D721Med (cell line): ENCODE data around the gene ZNF429.
"Not testable (repeated sequence)": the region's sequence is repeated elsewhere in the genome, so short reads cannot be mapped to it uniquely, and the experiment has no call there.

ENCODE experiments used
- DNase-seq: peaks from one replicate; pipeline ENCODE4 v3.0.0; 2011; ENCODE audit warnings: low spot score; ENCODE audit not compliant: insufficient read length
- FAIRE-seq: peaks from 2 replicates; lab custom pipeline; 2011; peaks lifted over from hg19 to GRCh38; lab: Jason Lieb, UNC
- TF ChIP-seq, protein P1 (sequence below): IDR thresholded peaks from 2 replicates; pipeline ENCODE4 v1.5.1; 2012; ENCODE audit warnings: mild to moderate bottlenecking, control low read depth; ENCODE audit not compliant: insufficient read depth; ENCODE audit errors: missing control alignments

The ZNF429 gene

DNA sequence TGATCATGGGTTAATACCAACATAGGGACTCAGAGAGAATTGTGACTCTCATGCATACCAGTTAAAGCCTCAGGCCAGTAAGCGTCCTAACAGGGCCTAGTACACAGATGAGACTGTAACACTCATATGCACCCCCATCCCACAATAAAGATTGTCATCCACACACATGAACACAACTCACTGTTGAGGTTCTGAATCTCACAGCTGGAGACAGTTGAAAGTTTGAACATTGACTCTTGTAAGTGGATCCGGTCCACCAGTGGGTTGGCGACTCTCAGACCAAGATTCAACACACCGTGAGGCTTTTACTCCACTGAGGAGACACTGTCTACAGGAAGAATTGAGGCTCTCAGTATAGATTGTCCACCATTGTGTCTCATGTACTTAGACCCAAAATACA lies 88.1 kb downstream of the ZNF429 start:
- TF ChIP-seq, protein P1, sequence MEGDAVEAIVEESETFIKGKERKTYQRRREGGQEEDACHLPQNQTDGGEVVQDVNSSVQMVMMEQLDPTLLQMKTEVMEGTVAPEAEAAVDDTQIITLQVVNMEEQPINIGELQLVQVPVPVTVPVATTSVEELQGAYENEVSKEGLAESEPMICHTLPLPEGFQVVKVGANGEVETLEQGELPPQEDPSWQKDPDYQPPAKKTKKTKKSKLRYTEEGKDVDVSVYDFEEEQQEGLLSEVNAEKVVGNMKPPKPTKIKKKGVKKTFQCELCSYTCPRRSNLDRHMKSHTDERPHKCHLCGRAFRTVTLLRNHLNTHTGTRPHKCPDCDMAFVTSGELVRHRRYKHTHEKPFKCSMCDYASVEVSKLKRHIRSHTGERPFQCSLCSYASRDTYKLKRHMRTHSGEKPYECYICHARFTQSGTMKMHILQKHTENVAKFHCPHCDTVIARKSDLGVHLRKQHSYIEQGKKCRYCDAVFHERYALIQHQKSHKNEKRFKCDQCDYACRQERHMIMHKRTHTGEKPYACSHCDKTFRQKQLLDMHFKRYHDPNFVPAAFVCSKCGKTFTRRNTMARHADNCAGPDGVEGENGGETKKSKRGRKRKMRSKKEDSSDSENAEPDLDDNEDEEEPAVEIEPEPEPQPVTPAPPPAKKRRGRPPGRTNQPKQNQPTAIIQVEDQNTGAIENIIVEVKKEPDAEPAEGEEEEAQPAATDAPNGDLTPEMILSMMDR = no peak
- FAIRE-seq = no peak
- DNase-seq = no peak

DNA sequence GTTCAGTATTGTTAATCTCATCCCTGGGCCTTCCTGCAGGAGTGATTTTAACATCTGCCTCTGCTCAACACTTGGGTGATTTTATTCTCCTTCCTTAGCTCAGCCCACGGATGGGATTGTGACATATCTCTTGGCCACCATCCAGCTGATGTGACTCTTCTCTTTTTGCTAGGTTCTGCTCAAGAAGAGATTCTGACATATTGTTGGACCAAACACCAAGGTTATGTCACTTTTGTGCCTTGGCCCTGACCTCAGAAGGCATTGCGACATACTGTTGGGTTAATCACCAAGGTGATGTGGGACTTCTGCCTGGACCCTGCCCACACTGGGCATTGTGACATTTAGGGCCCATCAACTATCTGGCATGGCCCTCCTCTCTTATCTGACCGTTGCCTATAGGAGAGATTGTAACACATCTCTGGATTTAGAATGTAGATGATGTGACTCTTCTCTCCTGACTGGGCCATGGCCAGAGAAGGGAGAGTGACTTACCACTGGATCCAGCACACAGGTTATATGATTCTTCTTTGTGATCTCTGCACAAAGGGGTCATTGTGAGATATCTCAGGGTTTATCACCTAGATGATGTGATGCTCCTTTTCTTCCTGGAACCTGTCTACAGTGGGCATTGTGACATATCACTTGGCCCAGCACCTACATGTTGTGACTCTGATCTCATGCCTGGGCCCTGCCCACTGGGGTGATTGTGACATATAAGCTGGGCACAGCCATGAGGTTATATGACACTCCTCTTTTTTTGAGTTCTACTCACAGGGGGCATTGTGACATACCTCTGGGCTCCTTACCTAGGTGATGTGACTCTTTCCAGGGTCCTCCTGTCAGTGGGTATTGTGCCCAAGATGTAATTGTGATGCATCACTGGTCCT lies 88.8 kb downstream of the ZNF429 start:
- DNase-seq (no peak), FAIRE-seq (no peak)
- TF ChIP-seq, protein P1 = no peak

DNA sequence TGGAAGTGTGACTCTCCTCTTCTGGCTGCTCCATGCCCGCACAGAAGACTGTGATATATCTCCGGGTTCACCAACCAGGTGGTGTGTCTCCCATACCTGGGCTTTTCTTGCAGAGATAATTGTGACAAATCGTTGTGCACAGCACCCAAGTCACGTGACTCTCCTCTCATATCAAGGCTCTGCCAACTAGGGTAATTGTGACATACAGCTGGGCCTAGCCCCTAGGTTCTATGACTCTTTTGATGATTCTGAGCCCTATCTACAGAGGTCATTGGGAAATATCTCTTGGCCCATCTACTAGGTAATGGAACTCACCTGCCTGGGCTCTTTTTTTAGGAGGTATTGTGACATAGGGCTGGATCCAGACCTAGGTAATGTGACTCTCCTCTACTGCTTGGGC lies 89.8 kb downstream of the ZNF429 start:
- TF ChIP-seq, protein P1 = no peak
- no peak for FAIRE-seq
- no peak for DNase-seq

DNA sequence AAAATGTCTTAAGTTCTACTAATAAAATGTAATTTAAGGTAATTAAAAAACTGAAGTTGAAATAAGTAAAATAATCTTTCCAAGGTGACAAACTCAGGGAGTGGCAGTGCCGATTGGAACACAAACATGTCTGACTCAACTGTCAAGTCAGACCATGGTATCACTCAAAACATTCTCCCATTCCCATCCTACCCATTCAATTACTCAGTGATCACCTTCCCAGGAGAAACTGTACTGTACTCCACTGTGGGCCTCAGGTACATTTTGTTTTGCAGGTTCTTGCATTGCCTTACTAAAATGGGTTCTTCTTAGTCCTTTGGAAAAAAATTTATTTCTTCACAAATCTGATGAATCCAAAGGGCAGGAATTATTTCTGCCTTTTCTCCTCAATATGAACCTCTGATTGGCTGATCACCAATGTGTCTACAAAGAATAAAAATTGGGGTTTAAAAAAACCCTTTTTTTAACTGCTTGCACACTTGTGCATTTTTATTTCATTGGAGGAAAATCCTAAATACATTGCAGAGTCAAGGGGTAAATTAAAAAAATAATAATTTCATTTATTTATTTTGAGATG lies 96.8 kb downstream of the ZNF429 start:
- FAIRE-seq (no peak), DNase-seq (no peak)
- TF ChIP-seq, protein P1 = no peak

DNA sequence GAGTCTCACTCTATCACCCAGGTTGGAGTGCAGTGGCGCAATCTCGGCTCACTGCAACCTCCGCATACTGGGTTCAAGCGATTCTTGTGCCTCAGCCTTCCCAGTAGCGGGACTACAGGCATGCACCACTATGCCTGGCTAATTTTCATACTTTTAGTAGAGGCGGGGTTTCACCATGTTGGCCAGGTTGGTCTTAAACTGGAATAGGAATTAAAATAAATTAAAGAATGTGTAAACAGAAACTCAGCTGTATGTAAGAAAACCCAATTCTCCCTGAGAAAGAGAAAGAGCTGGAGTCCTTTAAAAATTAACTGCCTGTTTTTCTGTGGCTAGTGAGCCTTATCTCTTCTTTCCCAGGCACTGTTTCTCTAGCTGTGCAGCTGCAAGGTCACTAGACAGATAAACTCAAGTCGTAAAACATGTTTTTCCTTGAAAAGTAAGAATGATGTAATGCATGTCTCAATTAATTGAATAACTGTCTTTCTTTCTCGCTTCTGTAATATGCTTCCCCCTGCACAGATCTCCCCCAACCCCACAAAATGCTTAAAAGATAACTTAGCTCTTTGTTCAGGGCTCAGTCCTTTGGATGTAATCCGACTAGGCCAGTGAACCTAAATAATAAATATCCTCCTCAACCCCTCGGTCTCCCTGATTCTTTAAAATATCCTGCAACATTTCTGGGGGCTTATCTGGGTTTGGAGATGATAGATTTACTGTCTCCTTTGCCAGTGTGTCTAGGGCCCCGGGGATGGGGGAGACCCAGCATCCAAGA lies 97.4 kb downstream of the ZNF429 start:
- not testable (repeated sequence) for FAIRE-seq, DNase-seq

DNA sequence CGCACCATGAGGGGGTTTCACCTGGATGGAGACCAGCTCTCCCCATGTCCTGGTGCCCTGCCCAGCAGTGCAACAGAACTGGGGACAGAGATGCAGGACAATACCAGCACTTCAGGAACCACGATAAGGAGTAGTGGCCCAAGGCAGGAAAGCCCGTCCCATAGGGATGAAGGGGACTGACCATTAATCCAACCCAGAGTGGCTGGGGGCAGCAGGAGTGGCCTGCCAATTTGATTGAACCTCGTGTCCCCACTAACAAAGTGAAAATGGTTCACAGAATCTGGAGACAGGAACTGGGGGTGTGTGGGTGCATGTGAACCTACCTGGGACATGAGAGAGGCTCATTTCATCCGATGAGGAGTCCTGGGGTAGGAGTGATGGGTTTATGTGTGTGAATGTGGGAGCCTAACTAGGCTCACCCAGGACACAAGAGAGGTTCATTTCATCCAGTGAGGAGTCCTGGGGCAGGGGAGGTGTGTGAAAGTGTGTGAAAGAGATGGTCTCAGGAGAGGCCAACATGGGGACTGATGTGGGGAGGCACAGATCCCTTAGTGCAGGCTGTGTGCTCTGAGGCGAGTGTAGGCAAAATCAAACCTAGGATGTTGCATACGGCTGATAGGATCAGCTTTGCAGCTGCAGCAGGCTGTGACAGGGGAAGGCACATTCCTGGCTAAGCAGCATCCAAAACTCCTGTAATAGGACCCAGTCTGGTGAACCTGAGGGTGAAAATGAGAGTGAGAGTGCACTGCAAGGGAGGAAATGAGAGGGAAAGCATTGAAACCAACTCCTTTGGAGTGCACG lies 98.2 kb downstream of the ZNF429 start:
- DNase-seq = no peak
- TF ChIP-seq, protein P1 = no peak
- FAIRE-seq = no peak

DNA sequence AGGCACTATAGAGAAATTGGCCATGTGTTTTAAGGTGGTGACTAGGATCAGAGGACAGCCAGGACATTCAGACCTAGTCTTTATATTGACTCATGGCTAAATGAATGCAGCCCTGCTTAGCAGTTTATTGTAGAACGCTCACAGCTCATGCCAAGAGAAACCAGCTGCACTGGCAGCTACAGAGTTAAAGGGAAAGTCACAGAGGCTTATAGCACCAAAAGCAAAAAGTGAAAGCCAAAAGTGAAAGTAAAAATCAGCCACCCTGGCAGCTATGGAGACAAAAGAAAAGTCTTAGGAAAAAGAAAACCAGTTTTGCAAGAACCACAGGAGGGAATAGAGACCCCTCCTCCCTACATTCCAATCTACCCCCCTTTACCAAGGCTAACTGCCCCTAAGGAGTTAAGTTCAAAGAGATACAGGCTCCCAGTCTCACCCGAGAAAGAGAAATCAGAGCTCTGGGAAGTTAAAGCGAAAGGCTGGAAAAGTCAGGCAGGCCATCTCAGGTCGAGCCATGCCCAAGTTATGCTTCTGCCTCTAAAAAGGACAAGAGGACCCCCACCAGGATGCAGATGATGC lies 99.0 kb downstream of the ZNF429 start:
- no peak for FAIRE-seq
- TF ChIP-seq, protein P1 = no peak
- no peak for DNase-seq
